Body of pancreas (tissue), 4 donors: ENCODE data around the gene AATF. TPM values are rescaled to one million over a fixed set of nuclear protein-coding genes. Genes with fewer than 3 reads are reported as not detected.

Experiments
- ATAC-seq: fragments of 150-250 bp; one replicate; pipeline ENCODE4 v1.9.1; 2016
- DNase-seq, 4 donors: peaks; one replicate each; pipeline ENCODE4 v3.0.0-alpha.2; 2019
- H3K27ac ChIP-seq, 4 donors: fragments of 200-600 bp; sonication (generic); 1 replicate in 3 of 4; 2 replicates in 1 of 4; pipeline versions ENCODE4 v1.5.1 to v1.6.1; 2016 to 2019; ENCODE audit warnings: mild to moderate bottlenecking in 1 of 4, mixed read lengths in 1 of 4, moderate library complexity in 1 of 4
- H3K27me3 ChIP-seq, 2 donors: fragments of 200-600 bp; sonication (generic); one replicate each; pipeline ENCODE4 v1.6.0; 2016; ENCODE audit warnings: mild to moderate bottlenecking in 1 of 2
- H3K36me3 ChIP-seq, 2 donors: fragments of 200-600 bp; sonication (generic); replicated peaks in 1 of 2; 2 replicates each; pipeline ENCODE4 v1.5.1; 2016; ENCODE audit warnings: low read depth in 2 of 2; ENCODE audit not compliant: insufficient read depth in 1 of 2
- H3K4me1 ChIP-seq: fragments of 200-600 bp; sonication (generic); one replicate; pipeline ENCODE4 v1.6.0; 2016
- H3K4me3 ChIP-seq, 2 donors: fragments of 200-600 bp; sonication (generic); 1 replicate in 1 of 2; 2 replicates in 1 of 2; pipeline ENCODE4 v1.5.1; 2016 to 2019
- H3K9me3 ChIP-seq, 3 donors: fragments of 200-600 bp; sonication (generic); 1 replicate in 2 of 3; 2 replicates in 1 of 3; pipeline ENCODE4 v1.5.1; 2016
- POLR2A ChIP-seq, 3 donors: fragments of 450-650 bp; IDR thresholded peaks; one replicate each; pipeline ENCODE4 v1.6.1; 2016; ENCODE audit warnings: antibody characterized with exemption in 3 of 3, mild to moderate bottlenecking in 2 of 3
- WGBS, 2 donors: methylation state at CpG; one replicate each; pipeline ENCODE4 v1.1.5; 2017; 5-methylcytosine and 5-hydroxymethylcytosine counted together
- intact Hi-C: fragments of 100-400 bp; cut with DNase I; formaldehyde crosslinking; loops from one replicate; pipeline ENCODE4 v1.15.1; 2023
- microRNA-seq, 2 donors: library from miRNA; unstranded; fragments of <30 nt; microRNA quantifications; one replicate each; pipeline ENCODE4, GENCODE V29; 2016; ENCODE audit warnings: borderline number of aligned reads in 2 of 2, borderline replicate concordance in 2 of 2
- small RNA-seq: library from RNA; depleted of rRNA; stranded (forward); fragments of <200 nt; gene quantifications from one replicate; pipeline ENCODE3, GENCODE V24; 2016
- total RNA-seq, 2 donors: library from RNA; depleted of rRNA; stranded (reverse); fragments of >200 nt; gene quantifications; one replicate each; pipeline ENCODE4 v1.1.0, GENCODE V29; 2016
- TF ChIP-seq, protein P1 (sequence below), 7 experiments: fragments of 450-650 bp in 4 of 7; fragments of 200-600 bp in 3 of 7; sonication (generic) in 3 of 7; IDR thresholded peaks; one replicate each; pipeline ENCODE4 v1.5.1; 2016 to 2019; ENCODE audit warnings: antibody characterized with exemption in 7 of 7

Gene AATF
- total RNA-seq, 2 donors from 2014 or later: 16.5 to 28.3 TPM

GRCh38 chr17:37100231-37100630 lies 151.5 kb downstream of the AATF start:
- ATAC-seq (no peak), DNase-seq (no peak)
- Histone ChIP-seq H3K4me1 (no peaks in the 10 kb centered on the region), H3K27ac (no peak overlapping the region), H3K36me3 (peaks cover 0 to 7% of the 10 kb centered on the region in 2 donors), H3K4me3 (no peak overlapping the region), H3K27me3 (no peaks in the 10 kb centered on the region), H3K9me3 (no peaks in the 10 kb centered on the region)
- TF ChIP-seq, protein P1, sequence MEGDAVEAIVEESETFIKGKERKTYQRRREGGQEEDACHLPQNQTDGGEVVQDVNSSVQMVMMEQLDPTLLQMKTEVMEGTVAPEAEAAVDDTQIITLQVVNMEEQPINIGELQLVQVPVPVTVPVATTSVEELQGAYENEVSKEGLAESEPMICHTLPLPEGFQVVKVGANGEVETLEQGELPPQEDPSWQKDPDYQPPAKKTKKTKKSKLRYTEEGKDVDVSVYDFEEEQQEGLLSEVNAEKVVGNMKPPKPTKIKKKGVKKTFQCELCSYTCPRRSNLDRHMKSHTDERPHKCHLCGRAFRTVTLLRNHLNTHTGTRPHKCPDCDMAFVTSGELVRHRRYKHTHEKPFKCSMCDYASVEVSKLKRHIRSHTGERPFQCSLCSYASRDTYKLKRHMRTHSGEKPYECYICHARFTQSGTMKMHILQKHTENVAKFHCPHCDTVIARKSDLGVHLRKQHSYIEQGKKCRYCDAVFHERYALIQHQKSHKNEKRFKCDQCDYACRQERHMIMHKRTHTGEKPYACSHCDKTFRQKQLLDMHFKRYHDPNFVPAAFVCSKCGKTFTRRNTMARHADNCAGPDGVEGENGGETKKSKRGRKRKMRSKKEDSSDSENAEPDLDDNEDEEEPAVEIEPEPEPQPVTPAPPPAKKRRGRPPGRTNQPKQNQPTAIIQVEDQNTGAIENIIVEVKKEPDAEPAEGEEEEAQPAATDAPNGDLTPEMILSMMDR (IDR thresholded peaks at IDR 0.05): no peak
- no peak for TF ChIP-seq POLR2A (IDR thresholded peaks at IDR 0.05)
- WGBS, 2 donors: 77 to 95% methylated on average over 4 of the region's 4 CpGs
- intact Hi-C loops: no loop called here

- Histone ChIP-seq H3K9me3 (no peaks in the 10 kb centered on the region), H3K27me3 (no peaks in the 10 kb centered on the region), H3K4me3 (no peak overlapping the region), H3K27ac (no peak overlapping the region), H3K36me3 (peaks cover 0 to 5% of the 10 kb centered on the region in 2 donors), H3K4me1 (no peaks in the 10 kb centered on the region)
- intact Hi-C loops: no loop called here
- DNase-seq (no peak), ATAC-seq (no peak)
- TF ChIP-seq POLR2A (IDR thresholded peaks at IDR 0.05): no peak
- TF ChIP-seq, protein P1 (IDR thresholded peaks at IDR 0.05): no peak
- WGBS, 2 donors: 98 to 100% methylated on average over 2 of the region's 2 CpGs
Measured at GRCh38 chr17:37101306-37101705, 152.6 kb downstream of the AATF start.

- TF ChIP-seq POLR2A (IDR thresholded peaks at IDR 0.05): no peak
- TF ChIP-seq, protein P1 (IDR thresholded peaks at IDR 0.05): no peak
- Histone ChIP-seq H3K4me3 (no peak overlapping the region), H3K27ac (no peak overlapping the region), H3K4me1 (peaks cover 6% of the 10 kb centered on the region), H3K36me3 (no peaks in the 10 kb centered on the region), H3K27me3 (no peaks in the 10 kb centered on the region), H3K9me3 (no peaks in the 10 kb centered on the region)
- ATAC-seq (no peak), DNase-seq (no peak)
- intact Hi-C loops: no loop called here
- 93 to 94% methylated on average over 4 of the region's 4 CpGs for WGBS, 2 donors
Measured at GRCh38 chr17:37103231-37103630, 154.5 kb downstream of the AATF start.

DNA sequence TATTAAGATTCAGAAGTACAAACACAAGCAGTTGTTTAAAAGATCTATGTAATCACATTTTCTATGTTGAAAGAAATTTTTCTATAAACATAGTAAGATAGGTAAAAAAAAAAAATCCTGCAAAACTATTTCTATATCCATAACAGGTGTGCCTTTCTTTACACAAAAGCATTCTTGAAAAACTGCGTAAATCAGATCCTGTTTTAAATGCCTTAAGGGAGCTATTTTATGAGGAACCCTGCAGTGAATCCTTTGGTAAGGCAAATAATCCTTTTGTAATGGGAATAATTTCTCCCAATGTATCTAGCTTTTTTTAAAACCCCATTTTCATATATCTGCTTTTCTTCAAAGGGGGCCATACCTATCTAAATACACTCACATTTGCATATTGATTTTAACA lies 157.3 kb downstream of the AATF start:
- 87 to 91% methylated on average over 1 of the region's 1 CpG for WGBS, 2 donors
- no peak for ATAC-seq
- no peak for DNase-seq
- intact Hi-C loops: no loop called here
- TF ChIP-seq, protein P1 (IDR thresholded peaks at IDR 0.05): no peak
- no peak for TF ChIP-seq POLR2A (IDR thresholded peaks at IDR 0.05)
- Histone ChIP-seq H3K4me1 (peaks cover 6% of the 10 kb centered on the region), H3K27me3 (no peaks in the 10 kb centered on the region), H3K9me3 (no peaks in the 10 kb centered on the region), H3K4me3 (no peak overlapping the region), H3K36me3 (no peaks in the 10 kb centered on the region), H3K27ac (no peak overlapping the region)

Small RNAs within 50 kb of the gene (microRNA-seq; reads per million reads assigned to microRNA genes)
- 0 reads per million in 2 donors for gene MIR2909

Small RNAs within 50 kb of the gene (small RNA-seq; reads per million reads assigned to genes)
- gene AC243773.2 (not detected), gene MIR2909 (not detected)

Other genes starting within 250 kb of the AATF start
- gene LHX1, start 11.5 kb upstream of the AATF start, total RNA-seq: not detected